Kidney capillary endothelial cell (primary cell): Measurements from ENCODE around the gene MRC2.

ENCODE experiments used
- DNase-seq: peaks from one replicate; pipeline ENCODE4 v3.0.0-alpha.2; 2018; ENCODE audit warnings: low spot score

Gene MRC2

GRCh38 chr17:62720126-62720850, 92.8 kb downstream of the MRC2 start:
- DNase-seq = no peak

- DNase-seq = no peak
Measured at GRCh38 chr17:62722625-62723024, 95.2 kb downstream of the MRC2 start.

GRCh38 chr17:62723842-62724241, 96.4 kb downstream of the MRC2 start:
- no peak for DNase-seq

- DNase-seq = peak; percentile 8
Measured at GRCh38 chr17:62724398-62725146, 97.1 kb downstream of the MRC2 start.

- no peak for DNase-seq
Measured at GRCh38 chr17:62725791-62726249, 98.3 kb downstream of the MRC2 start.

GRCh38 chr17:62727916-62728672, 100.6 kb downstream of the MRC2 start:
- no peak for DNase-seq

GRCh38 chr17:62732125-62732524, 104.7 kb downstream of the MRC2 start:
- DNase-seq = no peak

GRCh38 chr17:62735044-62735651, 107.7 kb downstream of the MRC2 start:
- DNase-seq = no peak

GRCh38 chr17:62737513-62737912, 110.0 kb downstream of the MRC2 start:
- no peak for DNase-seq

- DNase-seq = no peak
Measured at GRCh38 chr17:62738281-62738680, 110.8 kb downstream of the MRC2 start.

GRCh38 chr17:62739645-62740388, 112.3 kb downstream of the MRC2 start:
- DNase-seq = no peak

- no peak for DNase-seq
Measured at GRCh38 chr17:62741290-62741689, 113.8 kb downstream of the MRC2 start.
